Liver (tissue), 9 donors: ENCODE measurements around the gene EIF4G3. TPM values are rescaled to one million over a fixed set of nuclear protein-coding genes. Genes with fewer than 3 reads are reported as not detected.

ENCODE experiments used
- DNase-seq: peaks from one replicate; pipeline ENCODE4 v3.0.0-alpha.2; 2017; ENCODE audit warnings: low spot score
- H3K27ac ChIP-seq, 2 donors: one replicate each; pipeline ENCODE4 v1.7.0; 2013; ENCODE audit warnings: inconsistent platforms in 2 of 2, low read length in 2 of 2, control low read depth in 1 of 2, low read depth in 1 of 2, mild to moderate bottlenecking in 1 of 2
- H3K27me3 ChIP-seq, 4 donors: one replicate each; pipeline versions ENCODE4 v1.6.1 to v1.7.0; 2013; ENCODE audit warnings: low read length in 3 of 4, inconsistent platforms in 1 of 4, mild to moderate bottlenecking in 1 of 4, moderate library complexity in 1 of 4; ENCODE audit not compliant: control insufficient read depth in 4 of 4, insufficient read depth in 4 of 4
- H3K36me3 ChIP-seq, 4 donors: one replicate each; pipeline versions ENCODE4 v1.6.1 to v1.7.0; 2013; ENCODE audit warnings: low read length in 3 of 4, mild to moderate bottlenecking in 3 of 4, low read depth in 1 of 4, moderate library complexity in 1 of 4; ENCODE audit not compliant: control insufficient read depth in 4 of 4, insufficient read depth in 3 of 4
- H3K4me1 ChIP-seq, 4 donors: one replicate each; pipeline versions ENCODE4 v1.6.1 to v1.7.0; 2013; ENCODE audit warnings: low read length in 3 of 4, mild to moderate bottlenecking in 3 of 4, moderate library complexity in 1 of 4; ENCODE audit not compliant: control insufficient read depth in 4 of 4, insufficient read depth in 4 of 4
- H3K4me3 ChIP-seq, 3 donors: one replicate each; pipeline versions ENCODE4 v1.6.1 to v1.7.0; 2013; ENCODE audit warnings: low read length in 3 of 3, control low read depth in 1 of 3, low read depth in 1 of 3, mild to moderate bottlenecking in 1 of 3
- H3K9ac ChIP-seq, 2 donors: one replicate each; pipeline ENCODE4 v1.7.0; 2013; ENCODE audit warnings: low read length in 2 of 2, mild to moderate bottlenecking in 2 of 2, moderate library complexity in 2 of 2, control low read depth in 1 of 2, low read depth in 1 of 2
- H3K9me3 ChIP-seq, 4 donors: one replicate each; pipeline versions ENCODE4 v1.6.1 to v1.7.0; 2013; ENCODE audit warnings: low read length in 3 of 4; ENCODE audit not compliant: control insufficient read depth in 4 of 4
- EGR1 ChIP-seq, 2 donors: IDR thresholded peaks; 2 replicates each; pipeline ENCODE4 v1.6.1; 2016 to 2018; ENCODE audit warnings: antibody characterized with exemption in 2 of 2, low read depth in 2 of 2
- FOXA1 ChIP-seq: IDR thresholded peaks from 2 replicates; pipeline ENCODE4 v1.6.1; 2016; ENCODE audit warnings: antibody characterized with exemption
- FOXA2 ChIP-seq: IDR thresholded peaks from 2 replicates; pipeline ENCODE4 v1.6.1; 2016; ENCODE audit warnings: antibody characterized with exemption
- GABPA ChIP-seq, 2 donors: IDR thresholded peaks in 1 of 2; conservative IDR thresholded peaks in 1 of 2; 2 replicates each; pipeline ENCODE4 v1.6.1; 2016; ENCODE audit warnings: antibody characterized with exemption in 2 of 2, mild to moderate bottlenecking in 1 of 2, moderate library complexity in 1 of 2
- HNF4A ChIP-seq, 2 donors: conservative IDR thresholded peaks; 2 replicates each; pipeline ENCODE4 v1.6.1; 2016; ENCODE audit warnings: antibody characterized with exemption in 2 of 2, mild to moderate bottlenecking in 2 of 2
- HNF4G ChIP-seq: IDR thresholded peaks from 2 replicates; pipeline ENCODE4 v1.6.1; 2016; ENCODE audit warnings: antibody characterized with exemption
- NR2F2 ChIP-seq: IDR thresholded peaks from 2 replicates; pipeline ENCODE4 v1.6.1; 2016; ENCODE audit warnings: antibody characterized with exemption
- RAD21 ChIP-seq, 2 donors: IDR thresholded peaks; 2 replicates each; pipeline ENCODE4 v1.6.1; 2016; ENCODE audit warnings: antibody characterized with exemption in 2 of 2, mild to moderate bottlenecking in 2 of 2
- REST ChIP-seq: IDR thresholded peaks from 2 replicates; pipeline ENCODE4 v1.6.1; 2016; ENCODE audit warnings: antibody characterized with exemption, mild to moderate bottlenecking
- RXRA ChIP-seq, 2 donors: IDR thresholded peaks; 2 replicates each; pipeline ENCODE4 v1.6.1; 2017 to 2018; ENCODE audit warnings: antibody characterized with exemption in 2 of 2, mild to moderate bottlenecking in 1 of 2
- SP1 ChIP-seq: IDR thresholded peaks from 2 replicates; pipeline ENCODE4 v1.6.1; 2018; ENCODE audit warnings: antibody characterized with exemption, mild to moderate bottlenecking
- TAF1 ChIP-seq: conservative IDR thresholded peaks from 2 replicates; pipeline ENCODE4 v1.6.1; 2016; ENCODE audit warnings: antibody characterized with exemption, mild to moderate bottlenecking
- YY1 ChIP-seq: IDR thresholded peaks from 2 replicates; pipeline ENCODE4 v1.6.1; 2016; ENCODE audit warnings: antibody characterized with exemption, mild to moderate bottlenecking
- WGBS: extraction: QIAGEN DNeasy Blood & Tissue Kit; methylation state at CpG from one replicate; pipeline ENCODE4 v1.1.7; 2013; 5-methylcytosine and 5-hydroxymethylcytosine counted together
- polyA plus RNA-seq, 2 donors: library from polyadenylated mRNA; stranded (reverse) in 1 of 2; unstranded in 1 of 2; fragments of 200-250 nt in 1 of 2; fragments of >200 nt in 1 of 2; fragmentation: Nextera tagmentation in 1 of 2; extraction: Ambion mirVana in 1 of 2; gene quantifications; one replicate each; pipeline versions ENCODE4 v1.2.1 to v1.2.3, GENCODE V29; 2013 to 2015
- total RNA-seq, 2 donors: library from RNA; depleted of rRNA; stranded (reverse); fragments of >200 nt; gene quantifications; one replicate each; pipeline ENCODE4 v1.2.3, GENCODE V29; 2014
- TF ChIP-seq, protein P1 (sequence below): IDR thresholded peaks from 2 replicates; pipeline ENCODE4 v1.6.1; 2016; ENCODE audit warnings: antibody characterized with exemption
- TF ChIP-seq, protein P2 (sequence below): IDR thresholded peaks from 2 replicates; pipeline ENCODE4 v1.6.1; 2016; ENCODE audit warnings: antibody characterized with exemption
- TF ChIP-seq, protein P3 (sequence below): IDR thresholded peaks from 2 replicates; pipeline ENCODE4 v1.6.1; 2016; ENCODE audit warnings: antibody characterized with exemption
- TF ChIP-seq, protein P4 (sequence below): fragments of 150-350 bp; IDR thresholded peaks from 2 replicates; pipeline ENCODE4 v1.5.1; 2017; ENCODE audit warnings: improper control_type of control experiment, low read depth, low read length; ENCODE audit not compliant: missing input control
- donor health status: healthy.
- donor health status: healthy.
- donor health status: healthy.
- donor health status: healthy.
- donor health status: healthy.

Gene EIF4G3
- total and polyA plus RNA-seq, 4 donors = 7.6 to 22.8 (median 11.7) TPM

DNA sequence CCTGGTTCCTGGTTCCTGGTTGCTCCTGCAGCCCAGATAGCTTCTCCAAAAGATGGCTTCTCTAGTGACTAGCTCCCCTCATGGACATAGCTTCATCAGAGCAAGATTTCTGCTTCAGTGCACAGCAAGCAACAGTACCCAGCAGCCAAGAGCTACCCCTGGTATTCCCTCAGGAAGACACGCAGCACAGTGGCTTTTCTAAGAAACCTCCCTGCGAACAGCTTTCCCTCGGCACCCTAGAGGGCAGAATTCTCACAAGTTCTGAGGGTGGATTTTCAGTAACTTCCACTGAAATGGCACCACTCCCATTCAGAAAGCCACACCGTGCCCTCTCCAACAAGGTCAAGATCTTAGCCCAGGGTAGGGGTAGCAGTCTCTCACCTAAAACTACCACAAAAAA, 128.2 kb downstream of the EIF4G3 start (continued):
- TF ChIP-seq, protein P1, sequence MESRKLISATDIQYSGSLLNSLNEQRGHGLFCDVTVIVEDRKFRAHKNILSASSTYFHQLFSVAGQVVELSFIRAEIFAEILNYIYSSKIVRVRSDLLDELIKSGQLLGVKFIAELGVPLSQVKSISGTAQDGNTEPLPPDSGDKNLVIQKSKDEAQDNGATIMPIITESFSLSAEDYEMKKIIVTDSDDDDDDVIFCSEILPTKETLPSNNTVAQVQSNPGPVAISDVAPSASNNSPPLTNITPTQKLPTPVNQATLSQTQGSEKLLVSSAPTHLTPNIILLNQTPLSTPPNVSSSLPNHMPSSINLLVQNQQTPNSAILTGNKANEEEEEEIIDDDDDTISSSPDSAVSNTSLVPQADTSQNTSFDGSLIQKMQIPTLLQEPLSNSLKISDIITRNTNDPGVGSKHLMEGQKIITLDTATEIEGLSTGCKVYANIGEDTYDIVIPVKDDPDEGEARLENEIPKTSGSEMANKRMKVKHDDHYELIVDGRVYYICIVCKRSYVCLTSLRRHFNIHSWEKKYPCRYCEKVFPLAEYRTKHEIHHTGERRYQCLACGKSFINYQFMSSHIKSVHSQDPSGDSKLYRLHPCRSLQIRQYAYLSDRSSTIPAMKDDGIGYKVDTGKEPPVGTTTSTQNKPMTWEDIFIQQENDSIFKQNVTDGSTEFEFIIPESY = no peak
- TF ChIP-seq YY1 (no peak), EGR1 (IDR thresholded peaks at IDR 0.05; ENCODE audit: low read depth in 2 of 2) (no peak), HNF4G (no peak), HNF4A (conservative IDR thresholded peaks at IDR 0.05) (no peak)

- Histone ChIP-seq H3K4me1 (no peaks in the 10 kb centered on the region), H3K36me3 (peaks cover 0 to 7% (median 1%) of the 10 kb centered on the region in 4 donors), H3K4me3 (no peak overlapping the region), H3K27ac (no peak overlapping the region), H3K9me3 (no peaks in the 10 kb centered on the region), H3K27me3 (no peaks in the 10 kb centered on the region), H3K9ac (no peak overlapping the region)
- 75% methylated on average over 3 of the region's 3 CpGs for WGBS
- TF ChIP-seq, protein P2, sequence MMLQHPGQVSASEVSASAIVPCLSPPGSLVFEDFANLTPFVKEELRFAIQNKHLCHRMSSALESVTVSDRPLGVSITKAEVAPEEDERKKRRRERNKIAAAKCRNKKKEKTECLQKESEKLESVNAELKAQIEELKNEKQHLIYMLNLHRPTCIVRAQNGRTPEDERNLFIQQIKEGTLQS = no peak
- TF ChIP-seq, protein P1 = no peak
- TF ChIP-seq HNF4G (no peak), RXRA (IDR thresholded peaks at IDR 0.05) (no peak), FOXA1 (no peak), RAD21 (IDR thresholded peaks at IDR 0.05) (no peak), FOXA2 (no peak)
- DNase-seq = no peak
Measured at GRCh38 chr1:21046132-21046531, 130.6 kb downstream of the EIF4G3 start.

GRCh38 chr1:21045351-21045750, 131.3 kb downstream of the EIF4G3 start:
- no peaks in the 10 kb centered on the region for H3K27me3 ChIP-seq
- TF ChIP-seq HNF4A (conservative IDR thresholded peaks at IDR 0.05) (no peak), RXRA (IDR thresholded peaks at IDR 0.05) (no peak), NR2F2 (no peak), REST (no peak), FOXA1 (no peak), RAD21 (IDR thresholded peaks at IDR 0.05) (no peak), TAF1 (no peak), GABPA (IDR thresholded peaks at IDR 0.05 in 1 of 2, conservative IDR thresholded peaks at IDR 0.05 in 1 of 2) (no peak), YY1 (no peak), EGR1 (IDR thresholded peaks at IDR 0.05; ENCODE audit: low read depth in 2 of 2) (no peak), SP1 (no peak), FOXA2 (no peak), HNF4G (no peak)
- TF ChIP-seq, protein P3, sequence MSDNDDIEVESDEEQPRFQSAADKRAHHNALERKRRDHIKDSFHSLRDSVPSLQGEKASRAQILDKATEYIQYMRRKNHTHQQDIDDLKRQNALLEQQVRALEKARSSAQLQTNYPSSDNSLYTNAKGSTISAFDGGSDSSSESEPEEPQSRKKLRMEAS = no peak
- TF ChIP-seq, protein P4, sequence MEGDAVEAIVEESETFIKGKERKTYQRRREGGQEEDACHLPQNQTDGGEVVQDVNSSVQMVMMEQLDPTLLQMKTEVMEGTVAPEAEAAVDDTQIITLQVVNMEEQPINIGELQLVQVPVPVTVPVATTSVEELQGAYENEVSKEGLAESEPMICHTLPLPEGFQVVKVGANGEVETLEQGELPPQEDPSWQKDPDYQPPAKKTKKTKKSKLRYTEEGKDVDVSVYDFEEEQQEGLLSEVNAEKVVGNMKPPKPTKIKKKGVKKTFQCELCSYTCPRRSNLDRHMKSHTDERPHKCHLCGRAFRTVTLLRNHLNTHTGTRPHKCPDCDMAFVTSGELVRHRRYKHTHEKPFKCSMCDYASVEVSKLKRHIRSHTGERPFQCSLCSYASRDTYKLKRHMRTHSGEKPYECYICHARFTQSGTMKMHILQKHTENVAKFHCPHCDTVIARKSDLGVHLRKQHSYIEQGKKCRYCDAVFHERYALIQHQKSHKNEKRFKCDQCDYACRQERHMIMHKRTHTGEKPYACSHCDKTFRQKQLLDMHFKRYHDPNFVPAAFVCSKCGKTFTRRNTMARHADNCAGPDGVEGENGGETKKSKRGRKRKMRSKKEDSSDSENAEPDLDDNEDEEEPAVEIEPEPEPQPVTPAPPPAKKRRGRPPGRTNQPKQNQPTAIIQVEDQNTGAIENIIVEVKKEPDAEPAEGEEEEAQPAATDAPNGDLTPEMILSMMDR = no peak
- TF ChIP-seq, protein P1 = no peak
- H3K9me3 ChIP-seq = no peaks in the 10 kb centered on the region
- no peaks in the 10 kb centered on the region for H3K4me1 ChIP-seq
- no peak overlapping the region for H3K4me3 ChIP-seq
- peaks cover 0 to 7% (median 1%) of the 10 kb centered on the region in 4 donors for H3K36me3 ChIP-seq
- 75% methylated on average over 2 of the region's 2 CpGs for WGBS
- H3K9ac ChIP-seq = no peak overlapping the region
- H3K27ac ChIP-seq = no peak overlapping the region
- DNase-seq = no peak
